Measurements from ENCODE around the gene PCIF1. TPM values are rescaled to one million over a fixed set of nuclear protein-coding genes. Genes with fewer than 3 reads are reported as not detected.

Gene PCIF1
- total and polyA plus RNA-seq, 9 of the 15 experiments (the other 6 are each of a cell fraction or from before 2014, with no cell fraction given) = 5.8 to 29.4 (median 11.3) TPM

DNA sequence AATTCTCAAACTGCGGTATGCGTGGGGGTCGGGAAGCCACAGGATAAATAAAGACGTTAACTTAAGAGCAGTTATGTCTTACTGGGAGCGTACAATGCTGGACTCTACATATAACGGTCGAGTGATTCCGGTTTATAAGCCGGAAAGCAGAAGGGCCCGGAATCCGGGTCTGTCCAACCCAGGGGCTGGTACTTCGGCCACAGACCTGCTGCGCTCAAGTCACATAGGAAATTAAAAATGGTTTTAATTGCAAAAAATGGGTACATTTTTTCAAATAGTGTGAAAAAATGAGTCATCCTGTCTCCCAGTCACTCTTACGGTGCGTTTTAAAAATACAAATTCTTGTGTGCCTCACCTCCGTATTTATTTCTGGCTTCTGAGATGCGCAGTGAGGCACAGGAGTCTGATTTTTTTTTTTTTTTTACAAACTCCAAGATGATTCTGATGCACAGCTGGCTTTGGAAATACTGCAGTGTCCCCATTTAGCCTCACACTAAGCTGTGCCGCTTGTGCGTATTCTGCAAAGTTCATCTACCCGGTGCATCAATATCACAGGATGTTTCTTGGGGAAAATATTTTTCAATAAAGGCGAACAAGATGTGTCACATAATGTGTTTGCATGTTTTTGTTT is 1.0 kb downstream of the PCIF1 start (continued):
- TF ChIP-seq, protein P1, sequence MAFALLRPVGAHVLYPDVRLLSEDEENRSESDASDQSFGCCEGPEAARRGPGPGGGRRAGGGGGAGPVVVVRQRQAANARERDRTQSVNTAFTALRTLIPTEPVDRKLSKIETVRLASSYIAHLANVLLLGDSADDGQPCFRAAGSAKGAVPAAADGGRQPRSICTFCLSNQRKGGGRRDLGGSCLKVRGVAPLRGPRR (CRISPR knock-in tag; IDR thresholded peaks at IDR 0.05) = no peak
- TF ChIP-seq NR2C1 (IDR thresholded peaks at IDR 0.05) = peak; percentile 45; the same call in 1 of the 2 replicates
- peak; percentile 57 for TF ChIP-seq NR2C1 (tag; IDR thresholded peaks at IDR 0.05)
- no peak for TF ChIP-seq HLTF (IDR thresholded peaks at IDR 0.05)
- peak; percentile 44; the same call in 1 of the 2 replicates for TF ChIP-seq JUND (IDR thresholded peaks at IDR 0.05; ENCODE audit: borderline replicate concordance, low read depth, low read length)
- TF ChIP-seq JUND (tag; IDR thresholded peaks at IDR 0.05; ENCODE audit: borderline replicate concordance, low read depth, low read length) = no peak
- no peak for TF ChIP-seq ZFP36 (IDR thresholded peaks at IDR 0.05; ENCODE audit: low read depth, low read length, partially characterized antibody)
- peak; percentile 96; the same call in 1 of the 2 replicates for TF ChIP-seq RNF2 (IDR thresholded peaks at IDR 0.05)
- TF ChIP-seq ZNF695 (CRISPR knock-in tag; IDR thresholded peaks at IDR 0.05) = no peak
- no peak for TF ChIP-seq HDGF (IDR thresholded peaks at IDR 0.05)
- TF ChIP-seq, protein P2, sequence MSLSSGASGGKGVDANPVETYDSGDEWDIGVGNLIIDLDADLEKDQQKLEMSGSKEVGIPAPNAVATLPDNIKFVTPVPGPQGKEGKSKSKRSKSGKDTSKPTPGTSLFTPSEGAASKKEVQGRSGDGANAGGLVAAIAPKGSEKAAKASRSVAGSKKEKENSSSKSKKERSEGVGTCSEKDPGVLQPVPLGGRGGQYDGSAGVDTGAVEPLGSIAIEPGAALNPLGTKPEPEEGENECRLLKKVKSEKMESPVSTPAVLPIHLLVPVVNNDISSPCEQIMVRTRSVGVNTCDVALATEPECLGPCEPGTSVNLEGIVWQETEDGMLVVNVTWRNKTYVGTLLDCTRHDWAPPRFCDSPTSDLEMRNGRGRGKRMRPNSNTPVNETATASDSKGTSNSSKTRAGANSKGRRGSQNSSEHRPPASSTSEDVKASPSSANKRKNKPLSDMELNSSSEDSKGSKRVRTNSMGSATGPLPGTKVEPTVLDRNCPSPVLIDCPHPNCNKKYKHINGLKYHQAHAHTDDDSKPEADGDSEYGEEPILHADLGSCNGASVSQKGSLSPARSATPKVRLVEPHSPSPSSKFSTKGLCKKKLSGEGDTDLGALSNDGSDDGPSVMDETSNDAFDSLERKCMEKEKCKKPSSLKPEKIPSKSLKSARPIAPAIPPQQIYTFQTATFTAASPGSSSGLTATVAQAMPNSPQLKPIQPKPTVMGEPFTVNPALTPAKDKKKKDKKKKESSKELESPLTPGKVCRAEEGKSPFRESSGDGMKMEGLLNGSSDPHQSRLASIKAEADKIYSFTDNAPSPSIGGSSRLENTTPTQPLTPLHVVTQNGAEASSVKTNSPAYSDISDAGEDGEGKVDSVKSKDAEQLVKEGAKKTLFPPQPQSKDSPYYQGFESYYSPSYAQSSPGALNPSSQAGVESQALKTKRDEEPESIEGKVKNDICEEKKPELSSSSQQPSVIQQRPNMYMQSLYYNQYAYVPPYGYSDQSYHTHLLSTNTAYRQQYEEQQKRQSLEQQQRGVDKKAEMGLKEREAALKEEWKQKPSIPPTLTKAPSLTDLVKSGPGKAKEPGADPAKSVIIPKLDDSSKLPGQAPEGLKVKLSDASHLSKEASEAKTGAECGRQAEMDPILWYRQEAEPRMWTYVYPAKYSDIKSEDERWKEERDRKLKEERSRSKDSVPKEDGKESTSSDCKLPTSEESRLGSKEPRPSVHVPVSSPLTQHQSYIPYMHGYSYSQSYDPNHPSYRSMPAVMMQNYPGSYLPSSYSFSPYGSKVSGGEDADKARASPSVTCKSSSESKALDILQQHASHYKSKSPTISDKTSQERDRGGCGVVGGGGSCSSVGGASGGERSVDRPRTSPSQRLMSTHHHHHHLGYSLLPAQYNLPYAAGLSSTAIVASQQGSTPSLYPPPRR (CRISPR knock-in tag; IDR thresholded peaks at IDR 0.05; ENCODE audit: borderline replicate concordance) = 0 out of 2 replicates have a peak, but pooled peaks have one; percentile 8
- TF ChIP-seq, protein P3, sequence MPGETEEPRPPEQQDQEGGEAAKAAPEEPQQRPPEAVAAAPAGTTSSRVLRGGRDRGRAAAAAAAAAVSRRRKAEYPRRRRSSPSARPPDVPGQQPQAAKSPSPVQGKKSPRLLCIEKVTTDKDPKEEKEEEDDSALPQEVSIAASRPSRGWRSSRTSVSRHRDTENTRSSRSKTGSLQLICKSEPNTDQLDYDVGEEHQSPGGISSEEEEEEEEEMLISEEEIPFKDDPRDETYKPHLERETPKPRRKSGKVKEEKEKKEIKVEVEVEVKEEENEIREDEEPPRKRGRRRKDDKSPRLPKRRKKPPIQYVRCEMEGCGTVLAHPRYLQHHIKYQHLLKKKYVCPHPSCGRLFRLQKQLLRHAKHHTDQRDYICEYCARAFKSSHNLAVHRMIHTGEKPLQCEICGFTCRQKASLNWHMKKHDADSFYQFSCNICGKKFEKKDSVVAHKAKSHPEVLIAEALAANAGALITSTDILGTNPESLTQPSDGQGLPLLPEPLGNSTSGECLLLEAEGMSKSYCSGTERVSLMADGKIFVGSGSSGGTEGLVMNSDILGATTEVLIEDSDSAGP (CRISPR knock-in tag; IDR thresholded peaks at IDR 0.05) = no peak
- TF ChIP-seq FOXA3 (CRISPR knock-in tag; conservative IDR thresholded peaks at IDR 0.05 in 1 of 2, IDR thresholded peaks at IDR 0.05 in 1 of 2) = peak; percentile 65 to 83; a peak in 3 of 4 replicates
- TF ChIP-seq ARID1B (IDR thresholded peaks at IDR 0.05) = peak; percentile 94
- 0 out of 2 replicates have a peak, but pooled peaks have one; percentile 50 for TF ChIP-seq ZBED1 (IDR thresholded peaks at IDR 0.05)
- TF ChIP-seq PHB (CRISPR knock-in tag; IDR thresholded peaks at IDR 0.05) = no peak
- no peak for TF ChIP-seq TAF15 (IDR thresholded peaks at IDR 0.05; ENCODE audit: low read depth, low read length)
- TF ChIP-seq IRF2 (CRISPR knock-in tag; IDR thresholded peaks at IDR 0.05) = no peak
- no peak for TF ChIP-seq KDM5B (IDR thresholded peaks at IDR 0.05; ENCODE audit: insufficient replicate concordance, low read depth, low read length)
- TF ChIP-seq, protein P4, sequence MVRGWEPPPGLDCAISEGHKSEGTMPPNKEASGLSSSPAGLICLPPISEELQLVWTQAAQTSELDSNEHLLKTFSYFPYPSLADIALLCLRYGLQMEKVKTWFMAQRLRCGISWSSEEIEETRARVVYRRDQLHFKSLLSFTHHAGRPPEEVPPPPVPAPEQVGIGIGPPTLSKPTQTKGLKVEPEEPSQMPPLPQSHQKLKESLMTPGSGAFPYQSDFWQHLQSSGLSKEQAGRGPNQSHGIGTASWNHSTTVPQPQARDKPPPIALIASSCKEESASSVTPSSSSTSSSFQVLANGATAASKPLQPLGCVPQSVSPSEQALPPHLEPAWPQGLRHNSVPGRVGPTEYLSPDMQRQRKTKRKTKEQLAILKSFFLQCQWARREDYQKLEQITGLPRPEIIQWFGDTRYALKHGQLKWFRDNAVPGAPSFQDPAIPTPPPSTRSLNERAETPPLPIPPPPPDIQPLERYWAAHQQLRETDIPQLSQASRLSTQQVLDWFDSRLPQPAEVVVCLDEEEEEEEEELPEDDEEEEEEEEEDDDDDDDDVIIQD (CRISPR knock-in tag; IDR thresholded peaks at IDR 0.05) = no peak
- TF ChIP-seq ILK (tag; IDR thresholded peaks at IDR 0.05; ENCODE audit: borderline replicate concordance, low read depth) = no peak

All from K562 (cell line).